Transverse colon (tissue), 3 donors: ENCODE measurements around the gene LRRC32.

Source experiments
- POLR2A ChIP-seq: fragments of 450-650 bp; IDR thresholded peaks from one replicate; pipeline ENCODE4 v1.6.1; 2016; ENCODE audit warnings: antibody characterized with exemption, mild to moderate bottlenecking, moderate library complexity
- TF ChIP-seq, protein P1 (sequence below), 5 experiments: fragments of 200-600 bp in 3 of 5; fragments of 450-650 bp in 2 of 5; sonication (generic) in 3 of 5; IDR thresholded peaks; 1 replicate in 2 of 5; 2 replicates in 3 of 5; pipeline ENCODE4 v1.5.1; 2016 to 2017; ENCODE audit warnings: antibody characterized with exemption in 5 of 5, inconsistent platforms in 3 of 5, mild to moderate bottlenecking in 2 of 5, moderate library complexity in 1 of 5

DNA sequence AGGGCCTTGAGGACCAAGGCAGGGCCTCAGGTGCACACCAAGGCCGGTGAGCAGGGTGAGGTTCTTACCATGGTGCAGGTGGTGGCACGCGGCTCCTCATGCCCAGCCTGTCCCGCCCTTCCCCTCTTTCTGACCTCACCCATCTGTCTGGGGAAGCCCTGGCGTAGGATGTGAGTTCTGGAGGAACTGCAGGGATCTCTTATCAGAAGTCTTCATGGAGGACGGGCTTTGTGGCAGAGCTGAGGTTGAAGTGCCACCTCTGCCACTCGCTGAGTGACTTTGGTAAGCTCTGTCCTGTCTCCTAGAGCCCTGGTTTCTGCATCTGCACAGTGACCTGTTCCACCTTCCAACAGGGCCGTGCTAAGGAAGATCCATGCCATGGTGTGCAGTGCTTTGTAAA is 49.1 kb downstream of the LRRC32 start:
- no peak for TF ChIP-seq POLR2A
- TF ChIP-seq, protein P1, sequence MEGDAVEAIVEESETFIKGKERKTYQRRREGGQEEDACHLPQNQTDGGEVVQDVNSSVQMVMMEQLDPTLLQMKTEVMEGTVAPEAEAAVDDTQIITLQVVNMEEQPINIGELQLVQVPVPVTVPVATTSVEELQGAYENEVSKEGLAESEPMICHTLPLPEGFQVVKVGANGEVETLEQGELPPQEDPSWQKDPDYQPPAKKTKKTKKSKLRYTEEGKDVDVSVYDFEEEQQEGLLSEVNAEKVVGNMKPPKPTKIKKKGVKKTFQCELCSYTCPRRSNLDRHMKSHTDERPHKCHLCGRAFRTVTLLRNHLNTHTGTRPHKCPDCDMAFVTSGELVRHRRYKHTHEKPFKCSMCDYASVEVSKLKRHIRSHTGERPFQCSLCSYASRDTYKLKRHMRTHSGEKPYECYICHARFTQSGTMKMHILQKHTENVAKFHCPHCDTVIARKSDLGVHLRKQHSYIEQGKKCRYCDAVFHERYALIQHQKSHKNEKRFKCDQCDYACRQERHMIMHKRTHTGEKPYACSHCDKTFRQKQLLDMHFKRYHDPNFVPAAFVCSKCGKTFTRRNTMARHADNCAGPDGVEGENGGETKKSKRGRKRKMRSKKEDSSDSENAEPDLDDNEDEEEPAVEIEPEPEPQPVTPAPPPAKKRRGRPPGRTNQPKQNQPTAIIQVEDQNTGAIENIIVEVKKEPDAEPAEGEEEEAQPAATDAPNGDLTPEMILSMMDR (IDR thresholded peaks at IDR 0.05): no peak
